ENCODE results near the gene GPR63.

DNA sequence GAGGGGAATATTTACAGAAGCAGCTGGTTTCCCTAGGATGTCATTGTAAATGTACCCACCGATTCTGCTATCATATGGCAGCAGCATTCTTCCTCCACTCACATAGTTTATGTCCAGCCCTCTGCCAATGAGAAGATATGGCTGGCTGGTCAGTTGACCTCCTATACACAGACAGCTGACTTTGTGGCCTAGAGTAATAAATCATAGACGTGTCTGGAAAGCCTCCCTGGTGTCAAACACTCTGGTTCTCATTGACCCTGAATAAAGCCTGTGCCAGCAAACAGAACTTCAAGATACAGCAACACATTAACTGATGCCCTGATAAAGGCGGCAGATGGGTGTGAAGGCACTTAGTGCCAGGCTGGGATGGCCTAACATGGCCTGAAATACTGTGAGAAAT is 52.6 kb downstream of the GPR63 start:
- TF ChIP-seq, protein P1, sequence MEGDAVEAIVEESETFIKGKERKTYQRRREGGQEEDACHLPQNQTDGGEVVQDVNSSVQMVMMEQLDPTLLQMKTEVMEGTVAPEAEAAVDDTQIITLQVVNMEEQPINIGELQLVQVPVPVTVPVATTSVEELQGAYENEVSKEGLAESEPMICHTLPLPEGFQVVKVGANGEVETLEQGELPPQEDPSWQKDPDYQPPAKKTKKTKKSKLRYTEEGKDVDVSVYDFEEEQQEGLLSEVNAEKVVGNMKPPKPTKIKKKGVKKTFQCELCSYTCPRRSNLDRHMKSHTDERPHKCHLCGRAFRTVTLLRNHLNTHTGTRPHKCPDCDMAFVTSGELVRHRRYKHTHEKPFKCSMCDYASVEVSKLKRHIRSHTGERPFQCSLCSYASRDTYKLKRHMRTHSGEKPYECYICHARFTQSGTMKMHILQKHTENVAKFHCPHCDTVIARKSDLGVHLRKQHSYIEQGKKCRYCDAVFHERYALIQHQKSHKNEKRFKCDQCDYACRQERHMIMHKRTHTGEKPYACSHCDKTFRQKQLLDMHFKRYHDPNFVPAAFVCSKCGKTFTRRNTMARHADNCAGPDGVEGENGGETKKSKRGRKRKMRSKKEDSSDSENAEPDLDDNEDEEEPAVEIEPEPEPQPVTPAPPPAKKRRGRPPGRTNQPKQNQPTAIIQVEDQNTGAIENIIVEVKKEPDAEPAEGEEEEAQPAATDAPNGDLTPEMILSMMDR (IDR thresholded peaks at IDR 0.05), result no peak
- TF ChIP-seq POLR2A (IDR thresholded peaks at IDR 0.05), result no peak
